HG03159 (cell line): Measurements from ENCODE around the gene TUBGCP6.

Experiments used
- ATAC-seq: cut with Tn5 transposase; IDR thresholded peaks from one replicate; pipeline ENCODE4 v1.9.1; 2021; ENCODE audit warnings: mild to moderate bottlenecking, moderate library complexity; ENCODE audit not compliant: unreplicated experiment

TUBGCP6 gene, protein sequence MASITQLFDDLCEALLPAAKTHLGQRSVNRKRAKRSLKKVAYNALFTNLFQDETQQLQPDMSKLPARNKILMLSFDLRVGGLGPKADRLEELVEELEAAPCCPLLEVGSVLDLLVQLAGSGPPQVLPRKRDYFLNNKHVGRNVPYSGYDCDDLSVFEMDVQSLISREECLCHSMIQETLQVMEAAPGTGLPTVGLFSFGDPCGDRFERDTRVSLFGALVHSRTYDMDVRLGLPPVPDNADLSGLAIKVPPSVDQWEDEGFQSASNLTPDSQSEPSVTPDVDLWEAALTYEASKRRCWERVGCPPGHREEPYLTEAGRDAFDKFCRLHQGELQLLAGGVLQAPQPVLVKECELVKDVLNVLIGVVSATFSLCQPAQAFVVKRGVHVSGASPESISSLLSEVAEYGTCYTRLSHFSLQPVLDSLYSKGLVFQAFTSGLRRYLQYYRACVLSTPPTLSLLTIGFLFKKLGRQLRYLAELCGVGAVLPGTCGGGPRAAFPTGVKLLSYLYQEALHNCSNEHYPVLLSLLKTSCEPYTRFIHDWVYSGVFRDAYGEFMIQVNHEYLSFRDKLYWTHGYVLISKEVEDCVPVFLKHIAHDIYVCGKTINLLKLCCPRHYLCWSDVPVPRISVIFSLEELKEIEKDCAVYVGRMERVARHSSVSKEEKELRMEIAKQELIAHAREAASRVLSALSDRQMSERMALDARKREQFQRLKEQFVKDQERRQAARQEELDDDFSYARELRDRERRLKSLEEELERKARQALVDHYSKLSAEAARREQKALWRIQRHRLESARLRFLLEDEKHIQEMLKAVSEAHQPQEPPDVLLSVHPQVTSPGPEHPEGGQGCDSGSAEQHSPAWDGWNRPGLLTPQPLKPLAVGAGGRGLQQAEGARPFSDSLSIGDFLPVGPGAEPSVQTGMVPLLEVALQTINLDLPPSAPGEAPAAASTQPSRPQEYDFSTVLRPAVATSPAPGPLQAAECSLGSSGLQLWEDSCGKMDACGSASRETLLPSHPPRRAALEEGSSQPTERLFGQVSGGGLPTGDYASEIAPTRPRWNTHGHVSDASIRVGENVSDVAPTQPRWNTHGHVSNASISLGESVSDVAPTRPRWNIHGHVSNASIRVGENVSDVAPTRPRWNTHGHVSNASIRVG (N-terminal part only)

DNA sequence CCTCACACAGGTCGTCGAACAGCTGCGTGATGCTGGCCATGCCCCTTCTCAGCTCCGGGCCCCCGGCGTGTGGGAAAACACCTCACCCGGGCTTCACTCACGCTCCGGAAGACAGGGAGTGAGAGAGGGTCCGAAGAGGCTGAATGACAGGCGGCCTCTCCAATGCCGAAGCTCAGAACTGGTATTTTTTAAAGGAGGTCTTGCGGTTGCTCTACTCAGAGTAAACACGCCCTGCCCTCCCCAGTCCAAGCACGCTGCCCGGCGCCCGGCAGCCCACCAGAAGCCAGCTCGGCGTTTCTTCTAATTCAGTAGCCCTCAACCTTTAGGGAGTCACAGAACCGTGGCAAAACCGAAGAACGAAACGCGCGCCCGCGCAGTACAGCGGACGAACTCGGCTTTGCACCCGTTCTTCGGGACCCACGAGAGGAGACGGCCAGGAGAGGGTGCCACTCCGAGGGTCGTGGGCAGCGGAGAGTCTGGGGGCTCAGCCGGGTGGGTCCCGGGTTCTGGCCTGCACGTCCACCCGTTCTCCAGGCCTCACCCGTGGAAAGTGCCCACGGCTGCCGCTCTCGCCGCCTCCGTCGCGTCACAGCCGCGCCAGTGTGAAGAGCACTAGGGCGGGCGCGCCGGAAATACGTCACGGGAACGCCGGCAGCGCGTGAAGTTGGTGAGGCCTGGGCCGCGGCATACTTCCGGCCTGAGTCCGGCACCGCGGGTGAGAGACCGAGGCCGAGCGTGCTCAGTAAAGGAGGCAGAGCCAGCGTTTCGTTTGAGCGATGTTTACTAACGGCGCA is at the start of gene TUBGCP6:
TUBGCP6 (minus strand) TSS at position 604 of the 794 bp plus-strand sequence; CDS start at position 40, 564 bp downstream.
- peak; percentile 66 for ATAC-seq

- ATAC-seq = no peak
Measured at GRCh38 chr22:50294319-50294656, 49.5 kb upstream of the TUBGCP6 start.

GRCh38 chr22:50293441-50294318 is 48.9 kb upstream of the TUBGCP6 start:
- ATAC-seq = no peak

DNA sequence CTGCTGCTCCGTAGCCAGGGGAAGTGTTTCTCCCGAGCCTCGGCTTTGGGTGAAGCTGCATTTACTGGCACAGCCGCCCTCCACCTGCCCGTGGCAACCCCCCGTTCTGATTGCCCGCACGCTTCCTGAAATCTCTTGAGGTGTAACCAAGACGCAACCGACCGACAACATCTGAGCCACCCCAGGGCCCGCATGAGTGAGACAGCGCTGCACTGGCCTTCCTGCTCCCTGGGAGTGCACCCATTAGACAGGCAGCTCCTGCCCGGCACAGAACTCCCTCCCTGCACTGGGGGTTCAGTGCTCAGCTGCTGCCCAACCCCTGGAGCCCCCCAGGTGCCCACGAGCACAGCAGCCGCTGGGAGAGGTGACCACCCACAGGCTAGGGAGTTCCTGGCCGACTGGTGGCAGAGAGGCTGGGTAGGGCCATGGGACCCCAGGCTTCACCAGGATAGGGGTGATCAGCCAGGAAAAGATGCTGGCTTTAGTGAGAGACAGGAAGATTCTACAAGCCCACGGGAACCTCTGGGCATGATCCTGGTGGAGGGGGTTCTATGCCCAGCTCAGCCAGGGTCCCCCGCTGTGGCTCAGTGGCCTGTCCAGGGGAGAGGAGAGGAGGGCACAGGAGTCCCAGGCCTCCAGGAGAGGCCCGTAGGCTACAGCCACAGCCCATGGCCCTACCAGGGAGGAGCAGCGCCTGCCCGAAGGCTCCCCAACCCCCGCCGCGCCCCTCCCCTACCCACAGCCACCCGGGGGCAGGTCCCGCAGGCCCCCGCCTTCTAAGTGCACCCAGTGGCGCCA is 48.0 kb upstream of the TUBGCP6 start:
- no peak for ATAC-seq

GRCh38 chr22:50289942-50290630 is 45.3 kb upstream of the TUBGCP6 start:
- no peak for ATAC-seq

DNA sequence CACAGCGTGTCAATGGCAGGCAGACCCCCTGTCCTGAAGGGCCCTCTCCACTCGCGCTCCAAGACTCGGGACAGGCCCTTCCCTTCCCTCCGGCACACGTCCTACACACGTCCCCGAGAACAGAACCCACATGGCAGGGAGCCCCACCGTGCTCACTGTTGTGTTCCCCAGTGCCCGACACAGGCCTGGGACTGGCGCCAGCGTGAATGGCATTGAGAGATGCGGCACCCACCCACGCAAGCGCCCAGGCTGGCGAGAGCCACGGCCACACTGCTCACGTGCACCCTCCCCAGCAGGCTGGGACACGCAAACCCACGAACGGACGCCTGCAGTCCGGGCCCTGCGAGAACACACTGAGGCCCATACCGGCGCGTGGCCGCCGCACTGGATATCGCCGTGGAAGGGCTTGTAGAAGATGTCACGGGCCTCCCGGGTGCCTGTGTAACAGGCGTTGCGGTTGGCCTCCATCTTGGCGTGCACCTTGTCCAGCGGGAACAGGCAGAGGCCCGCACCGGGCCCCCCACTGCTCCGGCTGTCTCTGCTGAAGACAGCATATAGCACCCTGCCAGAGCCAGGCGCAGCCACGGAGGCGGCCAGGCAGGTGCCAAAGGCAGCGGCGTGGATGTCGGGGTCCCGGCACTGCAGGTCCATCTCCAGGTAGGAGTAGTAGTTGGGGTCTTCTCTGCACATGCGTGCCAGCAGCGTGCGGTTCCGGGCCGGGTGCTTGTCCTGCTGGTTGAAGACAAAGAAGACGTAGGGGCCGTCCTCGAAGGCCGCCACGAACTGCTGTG is 44.5 kb upstream of the TUBGCP6 start:
- ATAC-seq = no peak

DNA sequence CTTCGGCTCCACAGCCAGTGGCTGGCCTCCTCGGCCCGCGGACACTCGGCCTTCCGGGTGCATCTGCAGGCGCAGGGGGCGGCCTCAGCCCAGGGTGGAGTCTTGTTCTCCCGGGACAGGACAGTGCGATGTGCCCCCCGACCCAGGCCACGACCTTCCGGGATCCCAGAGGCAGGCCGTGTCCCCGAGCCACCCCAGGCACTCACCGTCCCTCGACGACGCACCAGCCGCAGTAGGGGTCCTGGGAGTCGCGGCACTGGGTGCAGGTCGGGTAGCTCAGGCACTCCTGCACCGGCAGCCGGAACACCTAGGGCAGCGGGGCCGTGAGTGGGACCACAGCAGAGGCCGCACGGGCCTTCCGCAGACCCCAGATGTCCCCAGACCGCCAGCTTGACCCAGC is 42.9 kb upstream of the TUBGCP6 start:
- ATAC-seq = no peak

- no peak for ATAC-seq
Measured at GRCh38 chr22:50286701-50287318, 42.0 kb upstream of the TUBGCP6 start.

GRCh38 chr22:50286275-50286674 is 41.5 kb upstream of the TUBGCP6 start:
- no peak for ATAC-seq

DNA sequence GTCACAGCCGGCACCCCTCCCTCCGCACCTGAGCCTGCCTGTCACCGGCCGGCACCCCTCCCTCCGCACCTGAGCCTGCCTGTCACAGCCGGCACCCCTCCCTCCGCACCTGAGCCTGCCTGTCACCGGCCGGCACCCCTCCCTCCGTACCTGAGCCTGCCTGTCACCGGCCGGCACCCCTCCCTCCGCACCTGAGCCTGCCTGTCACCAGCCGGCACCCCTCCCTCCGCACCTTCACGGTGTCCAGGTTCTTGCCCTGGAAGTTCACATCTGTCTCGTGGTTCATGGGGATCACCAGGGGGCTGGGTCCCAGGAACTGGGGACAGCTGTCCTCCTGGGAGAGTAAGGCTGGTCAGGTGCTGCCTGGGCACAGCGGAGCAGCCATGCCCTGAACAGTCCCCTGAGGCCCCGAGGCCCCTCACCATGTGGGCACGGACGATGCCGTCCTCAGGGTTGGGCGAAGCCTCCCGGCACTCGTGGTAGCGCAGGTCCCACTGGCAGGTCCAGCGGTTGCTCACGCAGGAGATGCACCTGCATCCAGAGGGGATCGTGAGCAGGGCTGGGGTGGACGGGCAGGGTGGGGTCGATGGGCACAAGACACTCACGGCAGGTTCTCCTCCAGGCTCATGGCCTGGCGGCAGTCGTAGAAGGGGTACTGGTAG is 40.9 kb upstream of the TUBGCP6 start:
- no peak for ATAC-seq

DNA sequence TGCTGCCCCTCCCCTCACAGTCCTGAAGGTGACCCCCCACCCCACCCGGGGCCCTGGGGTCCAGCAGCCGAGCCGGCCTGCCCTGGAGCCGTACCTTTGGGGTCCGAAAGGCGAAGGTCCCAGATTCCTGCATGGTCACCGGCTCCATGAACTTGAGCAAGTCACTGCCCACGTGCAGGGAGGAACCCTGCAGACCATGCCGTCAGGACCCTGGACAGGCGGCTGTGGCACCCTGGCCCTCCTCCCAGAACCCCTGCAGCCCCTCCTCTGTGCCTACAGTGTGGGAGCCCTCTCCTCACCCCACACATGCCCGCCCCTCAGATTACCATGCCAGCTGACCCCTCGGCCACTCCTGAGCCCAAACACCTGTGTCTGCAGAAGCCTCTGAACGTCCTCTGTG is 39.7 kb upstream of the TUBGCP6 start:
- ATAC-seq = no peak

- ATAC-seq = no peak
Measured at GRCh38 chr22:50283821-50284220, 39.0 kb upstream of the TUBGCP6 start.

DNA sequence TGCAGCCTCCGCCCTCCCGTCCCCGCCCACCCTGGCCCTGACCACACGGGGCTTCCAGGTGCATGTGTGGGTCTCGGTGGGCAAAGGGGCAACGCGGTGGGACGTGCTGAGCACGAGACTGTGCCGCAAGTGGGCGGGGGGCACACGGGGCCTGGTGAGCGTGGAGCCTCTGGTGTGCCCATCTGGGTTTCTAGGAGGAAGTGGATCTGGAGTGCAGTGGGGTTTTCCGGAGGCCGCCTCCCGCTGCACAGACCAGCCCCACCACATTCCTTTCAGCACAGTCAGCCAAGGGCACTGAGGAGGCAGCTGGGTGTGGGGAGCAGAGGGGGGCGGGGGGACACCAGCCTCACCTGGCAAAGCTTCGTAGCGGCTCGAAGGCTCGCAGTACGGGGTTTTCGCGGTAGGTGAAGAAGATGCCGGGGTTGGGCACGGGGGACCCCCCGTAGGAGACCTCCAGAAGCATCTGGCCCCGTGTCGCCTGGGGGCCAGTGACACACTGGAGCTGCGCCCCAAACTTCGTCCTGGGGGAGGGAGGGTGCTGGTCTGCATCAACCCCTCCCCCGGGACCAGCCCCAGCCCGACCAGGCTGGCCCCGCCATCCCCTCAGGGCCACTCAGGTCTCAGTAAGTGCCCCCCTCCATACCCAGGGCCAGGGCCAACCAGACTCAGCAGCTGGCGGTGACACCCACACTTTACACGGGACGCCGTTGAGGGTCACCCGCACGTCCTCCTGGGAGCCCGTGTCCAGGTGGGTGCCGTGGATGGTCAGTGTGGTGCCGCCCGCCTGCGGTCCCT is 37.7 kb upstream of the TUBGCP6 start:
- no peak for ATAC-seq

DNA sequence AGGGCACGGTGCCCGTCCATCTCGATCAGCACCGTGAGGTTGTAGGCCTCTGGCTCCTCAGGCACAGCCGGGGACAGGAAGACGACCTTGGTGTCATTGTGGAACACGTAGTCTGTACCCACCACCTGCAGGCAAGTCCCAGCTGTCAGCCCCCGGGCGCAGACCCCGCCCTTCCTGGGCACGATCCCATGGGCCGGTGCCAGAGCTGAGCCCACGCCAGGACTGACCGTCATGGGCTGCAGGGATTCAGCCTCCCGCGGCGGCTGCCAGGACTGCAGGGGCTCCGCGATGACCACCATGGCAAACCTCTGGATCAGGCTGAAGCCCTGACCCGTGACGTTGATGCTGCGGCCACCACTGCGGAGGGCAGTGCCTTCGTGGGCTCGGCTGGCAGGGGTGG is 37.1 kb upstream of the TUBGCP6 start:
- no peak for ATAC-seq

DNA sequence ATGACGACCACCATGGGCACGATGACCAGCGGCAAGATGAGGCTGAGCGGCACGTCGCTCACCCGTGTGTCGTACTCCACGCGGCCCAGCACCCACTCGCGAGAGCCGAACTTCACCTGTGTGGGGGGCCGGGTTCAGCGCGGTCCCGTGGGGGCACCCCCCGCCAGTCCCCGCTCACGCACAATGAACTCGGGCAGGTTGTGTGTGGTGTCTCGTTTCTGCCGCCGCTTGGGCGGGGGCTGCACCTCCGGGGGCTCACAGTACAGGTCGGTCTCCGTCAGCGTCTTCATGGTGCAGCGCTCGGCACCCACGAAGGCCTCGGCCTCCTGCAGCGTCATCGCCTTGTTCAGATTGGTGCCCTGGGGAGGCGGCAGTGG is 36.5 kb upstream of the TUBGCP6 start:
- ATAC-seq = no peak
